Cardiac fibroblast (primary cell): ENCODE results near the gene ANKRD39.

Experiments used
- DNase-seq, 2 donors: peaks; one replicate each; pipeline versions ENCODE4 v3.0.0 to v3.0.0-alpha.2; 2010; ENCODE audit warnings: low read depth in 2 of 2
- H3K4me3 ChIP-seq, 2 donors: replicated peaks in 1 of 2; 1 replicate in 1 of 2; 2 replicates in 1 of 2; pipeline ENCODE4 v1.5.1; 2011; ENCODE audit warnings: low read depth in 2 of 2, low read length in 2 of 2, mild to moderate bottlenecking in 2 of 2, moderate library complexity in 1 of 2
- CTCF ChIP-seq: IDR thresholded peaks from one replicate; pipeline ENCODE4 v1.5.1; 2011; ENCODE audit warnings: low read depth, mild to moderate bottlenecking, low read length, inconsistent platforms

The ANKRD39 gene

GRCh38 chr2:96852667-96853066, 5.1 kb downstream of the ANKRD39 start:
- no peak for DNase-seq
- no peak for TF ChIP-seq CTCF
- H3K4me3 ChIP-seq, result no peak overlapping the region

GRCh38 chr2:96848264-96848663, 9.6 kb downstream of the ANKRD39 start:
- TF ChIP-seq CTCF, result no peak
- no peak for DNase-seq
- H3K4me3 ChIP-seq, result no peak overlapping the region

- H3K4me3 ChIP-seq, result no peak overlapping the region
- DNase-seq, result no peak
- TF ChIP-seq CTCF, result no peak
These were observed 10.2 kb downstream of the ANKRD39 start for GRCh38 chr2:96847586-96847985.

GRCh38 chr2:96846825-96847224, 11.0 kb downstream of the ANKRD39 start:
- no peak for DNase-seq
- TF ChIP-seq CTCF, result no peak
- no peak overlapping the region for H3K4me3 ChIP-seq

- DNase-seq, result no peak
- H3K4me3 ChIP-seq, result no peak overlapping the region
- no peak for TF ChIP-seq CTCF
These were observed 13.4 kb downstream of the ANKRD39 start for GRCh38 chr2:96844405-96844808.

GRCh38 chr2:96843538-96844268, 14.1 kb downstream of the ANKRD39 start, which contains the start of gene ANKRD23:
TSS of gene ANKRD23 (minus strand) at chr2:96844021. CDS start at chr2:96843992, 29 bp downstream.
- no peak within 1 kb of the TSS for H3K4me3 ChIP-seq
- TF ChIP-seq CTCF, result no peak
- DNase-seq, result no peak

GRCh38 chr2:96842600-96842999, 15.2 kb downstream of the ANKRD39 start:
- no peak for DNase-seq
- TF ChIP-seq CTCF, result no peak

More at GRCh38 chr2:96842600-96842999, 15.2 kb downstream of the ANKRD39 start:
- H3K4me3 ChIP-seq, result no peak overlapping the region
